Epithelial cell of esophagus (primary cell): ENCODE measurements around the gene PRKG1.

ENCODE experiments used
- DNase-seq: peaks from one replicate; pipeline ENCODE4 v3.0.0; 2010; ENCODE audit warnings: low read depth
- H3K4me3 ChIP-seq: 2 replicates; pipeline ENCODE4 v1.5.1; 2011; ENCODE audit warnings: mild to moderate bottlenecking, low read length, control low read depth
- TF ChIP-seq, protein P1 (sequence below): IDR thresholded peaks from 2 replicates; pipeline ENCODE4 v1.5.1; 2011; ENCODE audit warnings: low read depth, mild to moderate bottlenecking, low read length, control low read depth, inconsistent platforms; ENCODE audit not compliant: insufficient read depth; ENCODE audit errors: missing control alignments

The PRKG1 gene

GRCh38 chr10:51419196-51420093 is 345.2 kb downstream of the PRKG1 start:
- H3K4me3 ChIP-seq = no peak overlapping the region
- DNase-seq = no peak
- TF ChIP-seq, protein P1, sequence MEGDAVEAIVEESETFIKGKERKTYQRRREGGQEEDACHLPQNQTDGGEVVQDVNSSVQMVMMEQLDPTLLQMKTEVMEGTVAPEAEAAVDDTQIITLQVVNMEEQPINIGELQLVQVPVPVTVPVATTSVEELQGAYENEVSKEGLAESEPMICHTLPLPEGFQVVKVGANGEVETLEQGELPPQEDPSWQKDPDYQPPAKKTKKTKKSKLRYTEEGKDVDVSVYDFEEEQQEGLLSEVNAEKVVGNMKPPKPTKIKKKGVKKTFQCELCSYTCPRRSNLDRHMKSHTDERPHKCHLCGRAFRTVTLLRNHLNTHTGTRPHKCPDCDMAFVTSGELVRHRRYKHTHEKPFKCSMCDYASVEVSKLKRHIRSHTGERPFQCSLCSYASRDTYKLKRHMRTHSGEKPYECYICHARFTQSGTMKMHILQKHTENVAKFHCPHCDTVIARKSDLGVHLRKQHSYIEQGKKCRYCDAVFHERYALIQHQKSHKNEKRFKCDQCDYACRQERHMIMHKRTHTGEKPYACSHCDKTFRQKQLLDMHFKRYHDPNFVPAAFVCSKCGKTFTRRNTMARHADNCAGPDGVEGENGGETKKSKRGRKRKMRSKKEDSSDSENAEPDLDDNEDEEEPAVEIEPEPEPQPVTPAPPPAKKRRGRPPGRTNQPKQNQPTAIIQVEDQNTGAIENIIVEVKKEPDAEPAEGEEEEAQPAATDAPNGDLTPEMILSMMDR = no peak

- H3K4me3 ChIP-seq = no peak overlapping the region
- TF ChIP-seq, protein P1 = no peak
- DNase-seq = no peak
These were observed 347.6 kb downstream of the PRKG1 start for GRCh38 chr10:51421853-51422252.

GRCh38 chr10:51422311-51423120 is 348.2 kb downstream of the PRKG1 start:
- H3K4me3 ChIP-seq = no peak overlapping the region
- peak; percentile 60 for DNase-seq
- TF ChIP-seq, protein P1 = peak; percentile 80

DNA sequence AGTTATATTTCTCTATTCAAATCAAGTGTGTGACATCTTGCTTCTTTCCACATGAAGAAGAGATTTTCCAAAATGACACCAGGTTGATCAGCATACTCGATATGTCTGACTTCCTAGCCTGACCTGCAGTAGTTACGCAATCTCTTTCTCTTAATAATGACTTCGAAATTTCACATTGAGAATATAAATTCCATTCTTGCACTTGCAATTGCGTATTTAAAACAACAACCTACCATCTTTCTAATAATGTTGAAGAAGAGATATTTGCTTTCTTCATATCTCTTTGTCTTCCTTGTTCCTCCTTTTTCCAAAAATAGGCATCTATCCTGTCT is 348.8 kb downstream of the PRKG1 start:
- H3K4me3 ChIP-seq = no peak overlapping the region
- TF ChIP-seq, protein P1 = no peak
- DNase-seq = no peak

DNA sequence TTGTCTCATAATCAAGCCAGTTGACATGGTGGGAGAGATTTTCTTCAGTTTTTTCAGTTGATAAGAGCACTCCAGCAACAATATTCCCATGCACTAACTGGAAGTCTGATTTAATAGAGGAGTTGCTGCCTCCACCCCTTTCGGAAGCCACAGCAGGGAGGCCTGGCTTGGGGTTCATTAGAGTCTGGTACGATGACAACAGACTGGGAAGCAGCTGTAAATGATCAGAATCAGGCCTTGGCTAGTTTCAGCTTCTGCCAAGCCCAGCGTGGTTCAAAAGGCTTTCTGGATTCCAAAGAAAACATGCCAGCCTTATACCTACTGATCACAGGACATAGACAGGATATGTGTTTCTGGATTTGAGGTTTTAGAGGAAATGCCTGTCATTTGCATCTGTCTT is 351.1 kb downstream of the PRKG1 start:
- TF ChIP-seq, protein P1 = no peak
- no peak overlapping the region for H3K4me3 ChIP-seq
- no peak for DNase-seq

GRCh38 chr10:51427758-51428157 is 353.5 kb downstream of the PRKG1 start:
- TF ChIP-seq, protein P1 = no peak
- no peak for DNase-seq
- H3K4me3 ChIP-seq = no peak overlapping the region
